NCI-H1436 (cell line): ENCODE results near the gene CDH23.

ENCODE experiments used
- DNase-seq: peaks from one replicate; lab custom pipeline; 2025; lab: John Stamatoyannopoulos, UW

The CDH23 gene

GRCh38 chr10:71660313-71660712, 263.6 kb downstream of the CDH23 start:
- no peak for DNase-seq

- no peak for DNase-seq
These were observed 264.4 kb downstream of the CDH23 start for GRCh38 chr10:71661060-71661622.

- DNase-seq = no peak
These were observed 265.1 kb downstream of the CDH23 start for GRCh38 chr10:71661779-71662336.

- DNase-seq = no peak
These were observed 266.6 kb downstream of the CDH23 start for GRCh38 chr10:71663311-71663710.

GRCh38 chr10:71664585-71664984, 267.9 kb downstream of the CDH23 start:
- DNase-seq = no peak

GRCh38 chr10:71665456-71665855, 268.7 kb downstream of the CDH23 start:
- no peak for DNase-seq

GRCh38 chr10:71666639-71667386, 270.1 kb downstream of the CDH23 start:
- no peak for DNase-seq

- DNase-seq = no peak
These were observed 270.6 kb downstream of the CDH23 start for GRCh38 chr10:71667387-71667752.

GRCh38 chr10:71671994-71672946, 275.6 kb downstream of the CDH23 start:
- no peak for DNase-seq

GRCh38 chr10:71675295-71675970, 278.7 kb downstream of the CDH23 start:
- DNase-seq = no peak

- no peak for DNase-seq
These were observed 280.5 kb downstream of the CDH23 start for GRCh38 chr10:71677261-71677660.

GRCh38 chr10:71678057-71678805, 281.5 kb downstream of the CDH23 start:
- DNase-seq = no peak

- DNase-seq = no peak
These were observed 282.7 kb downstream of the CDH23 start for GRCh38 chr10:71679425-71679824.

- DNase-seq = no peak
These were observed 285.3 kb downstream of the CDH23 start for GRCh38 chr10:71681977-71682376.

GRCh38 chr10:71683301-71683700, 286.6 kb downstream of the CDH23 start:
- DNase-seq = no peak

GRCh38 chr10:71684356-71685173, 287.8 kb downstream of the CDH23 start:
- DNase-seq = no peak

GRCh38 chr10:71685554-71686232, 289.0 kb downstream of the CDH23 start:
- DNase-seq = no peak

GRCh38 chr10:71687077-71687476, 290.4 kb downstream of the CDH23 start:
- no peak for DNase-seq

GRCh38 chr10:71687480-71687879, 290.8 kb downstream of the CDH23 start:
- DNase-seq = no peak

GRCh38 chr10:71688256-71688655, 291.5 kb downstream of the CDH23 start:
- no peak for DNase-seq
